IMR-90 (cell line): ENCODE data around the gene GCFC2. TPM values are rescaled to one million over a fixed set of nuclear protein-coding genes. Genes with fewer than 3 reads are reported as not detected.

Experiments used
- ATAC-seq: fragments of 200-7000 bp; cut with Tn5 transposase; 2 replicates; pipeline ENCODE4 v1.9.1; 2020; ENCODE audit warnings: low read depth, mild to moderate bottlenecking, moderate library complexity
- BruUV-seq: library from RNA; stranded (reverse); fragments of 400-500 nt; replicated peaks from 2 replicates; lab custom pipeline; 2021; lab: Mats Ljungman, UMichigan
- CTCF ChIA-PET: fragments of 300-600 bp; formaldehyde crosslinking; extraction: SDS; loops from one replicate; lab custom pipeline; 2021; ENCODE audit warnings: antibody characterized with exemption; lab: Yijun Ruan, JAX
- POLR2A ChIA-PET: fragments of 300-600 bp; sonication (Branson Sonifier 250); formaldehyde crosslinking; loops from one replicate; lab custom pipeline; 2022; ENCODE audit warnings: antibody characterized with exemption; ENCODE audit not compliant: unreplicated experiment; lab: Charles Lee
- DNase-seq: peaks from one replicate; pipeline ENCODE4 v3.0.0; 2013
- H2AFZ ChIP-seq: replicated peaks from 2 replicates; pipeline ENCODE3; 2013; ENCODE audit warnings: low read length, mild to moderate bottlenecking; ENCODE audit not compliant: poor library complexity
- H2AK5ac ChIP-seq: 2 replicates; pipeline ENCODE4 v1.6.1; 2013; ENCODE audit warnings: low read depth, low read length, inconsistent platforms
- H2AK9ac ChIP-seq: replicated peaks from 2 replicates; pipeline ENCODE3; 2013; ENCODE audit warnings: mild to moderate bottlenecking, low read depth, low read length, moderate library complexity; ENCODE audit not compliant: poor library complexity
- H2BK120ac ChIP-seq: 2 replicates; pipeline ENCODE4 v1.6.1; 2013; ENCODE audit warnings: low read depth, low read length, inconsistent platforms
- H2BK15ac ChIP-seq: 3 replicates; pipeline ENCODE4 v1.6.1; 2013; ENCODE audit warnings: low read depth, low read length, inconsistent platforms
- H2BK20ac ChIP-seq: 2 replicates; pipeline ENCODE4 v1.6.1; 2013; ENCODE audit warnings: low read depth, mild to moderate bottlenecking, inconsistent platforms, low read length, moderate library complexity
- H2BK5ac ChIP-seq: 2 replicates; pipeline ENCODE4 v1.6.1; 2013; ENCODE audit warnings: mild to moderate bottlenecking, low read depth, low read length, inconsistent platforms; ENCODE audit not compliant: poor library complexity, severe bottlenecking
- H3K14ac ChIP-seq: replicated peaks from 2 replicates; pipeline ENCODE4 v1.6.1; 2013; ENCODE audit warnings: low read depth, low read length, inconsistent platforms
- H3K18ac ChIP-seq: 2 replicates; pipeline ENCODE4 v1.6.1; 2013; ENCODE audit warnings: low read depth, low read length, control low read depth
- H3K23ac ChIP-seq: 2 replicates; pipeline ENCODE4 v1.6.1; 2013; ENCODE audit warnings: low read depth, low read length, inconsistent platforms
- H3K27ac ChIP-seq: 2 replicates; pipeline ENCODE4 v1.5.1; 2013; ENCODE audit warnings: mild to moderate bottlenecking, control low read depth, low read length; ENCODE audit not compliant: insufficient read depth
- H3K27me3 ChIP-seq: 2 replicates; pipeline ENCODE4 v1.6.1; 2013; ENCODE audit warnings: low read length; ENCODE audit not compliant: control insufficient read depth, insufficient read depth
- H3K36me3 ChIP-seq: 2 replicates; pipeline ENCODE4 v1.6.1; 2013; ENCODE audit warnings: low read length, mixed read lengths; ENCODE audit not compliant: control insufficient read depth, insufficient read depth
- H3K4ac ChIP-seq: 2 replicates; pipeline ENCODE4 v1.6.1; 2013; ENCODE audit warnings: low read depth, low read length, inconsistent platforms
- H3K4me1 ChIP-seq: 2 replicates; pipeline ENCODE4 v1.6.1; 2013; ENCODE audit warnings: low read length, mixed read lengths; ENCODE audit not compliant: control insufficient read depth, insufficient read depth
- H3K4me2 ChIP-seq: 2 replicates; pipeline ENCODE4 v1.6.1; 2013; ENCODE audit warnings: low read depth, mild to moderate bottlenecking, control low read depth, low read length, moderate library complexity
- H3K4me3 ChIP-seq: 2 replicates; pipeline ENCODE4 v1.5.1; 2013; ENCODE audit warnings: low read depth, mild to moderate bottlenecking, control low read depth, low read length, moderate library complexity; ENCODE audit not compliant: insufficient read depth
- H3K56ac ChIP-seq: 2 replicates; pipeline ENCODE4 v1.6.1; 2013; ENCODE audit warnings: low read length, inconsistent platforms; ENCODE audit not compliant: insufficient read depth; ENCODE audit errors: extremely low read depth
- H3K79me1 ChIP-seq, 2 experiments: 2 replicates each; pipeline ENCODE4 v1.6.1; 2013; ENCODE audit warnings: low read length in 2 of 2, inconsistent platforms in 1 of 2, low read depth in 1 of 2
- H3K9ac ChIP-seq: 2 replicates; pipeline ENCODE4 v1.6.1; 2013; ENCODE audit warnings: low read depth, low read length, control low read depth
- H3K9me1 ChIP-seq: 2 replicates; pipeline ENCODE4 v1.6.1; 2013; ENCODE audit warnings: low read length, inconsistent platforms; ENCODE audit not compliant: insufficient read depth
- H3K9me3 ChIP-seq: 2 replicates; pipeline ENCODE4 v1.6.1; 2013; ENCODE audit warnings: low read length; ENCODE audit not compliant: control insufficient read depth, insufficient read depth
- H4K20me1 ChIP-seq: 2 replicates; pipeline ENCODE4 v1.6.1; 2013; ENCODE audit warnings: low read length, inconsistent platforms; ENCODE audit not compliant: insufficient read depth
- H4K5ac ChIP-seq: 2 replicates; pipeline ENCODE4 v1.6.1; 2013; ENCODE audit warnings: mild to moderate bottlenecking, low read depth, low read length, control low read depth
- H4K8ac ChIP-seq, 2 experiments: 2 replicates each; pipeline ENCODE4 v1.6.1; 2013; ENCODE audit warnings: low read depth in 2 of 2, low read length in 2 of 2, control low read depth in 1 of 2, inconsistent platforms in 1 of 2
- H4K91ac ChIP-seq: 2 replicates; pipeline ENCODE4 v1.6.1; 2013; ENCODE audit warnings: low read depth, low read length, inconsistent platforms; ENCODE audit not compliant: insufficient read depth
- BHLHE40 ChIP-seq: fragments of 150-350 bp; IDR thresholded peaks from 2 replicates; pipeline ENCODE4 v1.6.1; 2016; ENCODE audit warnings: mild to moderate bottlenecking, low read depth, low read length
- CEBPB ChIP-seq: IDR thresholded peaks from 2 replicates; pipeline ENCODE4 v1.6.1; 2012; ENCODE audit warnings: low read depth, low read length, improper control_type of control experiment
- CHD1 ChIP-seq: IDR thresholded peaks from 2 replicates; pipeline ENCODE4 v1.6.1; 2012; ENCODE audit warnings: low read depth, low read length, improper control_type of control experiment
- CTCF ChIP-seq: conservative IDR thresholded peaks from 2 replicates; pipeline ENCODE4 v1.5.1; 2012; ENCODE audit warnings: mild to moderate bottlenecking, low read depth, low read length, improper control_type of control experiment
- ELK1 ChIP-seq: fragments of 150-350 bp; IDR thresholded peaks from 2 replicates; pipeline ENCODE4 v1.6.1; 2016; ENCODE audit warnings: low read depth, mild to moderate bottlenecking, low read length, moderate library complexity, borderline replicate concordance
- FOS ChIP-seq: fragments of 150-350 bp; IDR thresholded peaks from 2 replicates; pipeline ENCODE4 v1.6.1; 2016; ENCODE audit warnings: low read depth, low read length
- MAFK ChIP-seq: IDR thresholded peaks from 2 replicates; pipeline ENCODE4 v1.6.1; 2012; ENCODE audit warnings: low read depth, low read length, improper control_type of control experiment
- MAZ ChIP-seq: IDR thresholded peaks from 2 replicates; pipeline ENCODE4 v1.6.1; 2012; ENCODE audit warnings: low read depth, mild to moderate bottlenecking, low read length, improper control_type of control experiment, moderate library complexity, borderline replicate concordance
- MXI1 ChIP-seq: IDR thresholded peaks from 2 replicates; pipeline ENCODE4 v1.6.1; 2012; ENCODE audit warnings: low read depth, mild to moderate bottlenecking, low read length, moderate library complexity, borderline replicate concordance
- NFE2L2 ChIP-seq: fragments of 150-350 bp; IDR thresholded peaks from 2 replicates; pipeline ENCODE4 v1.6.1; 2016; ENCODE audit warnings: low read depth, mild to moderate bottlenecking, low read length
- POLR2A ChIP-seq: IDR thresholded peaks from 2 replicates; pipeline ENCODE4 v1.6.1; 2012; ENCODE audit warnings: mild to moderate bottlenecking, low read depth, low read length
- RAD21 ChIP-seq: IDR thresholded peaks from 2 replicates; pipeline ENCODE4 v1.6.1; 2012; ENCODE audit warnings: low read length, improper control_type of control experiment
- RCOR1 ChIP-seq: IDR thresholded peaks from 2 replicates; pipeline ENCODE4 v1.6.1; 2012; ENCODE audit warnings: mild to moderate bottlenecking, low read length, improper control_type of control experiment; ENCODE audit not compliant: insufficient replicate concordance
- RFX5 ChIP-seq: IDR thresholded peaks from 2 replicates; pipeline ENCODE4 v1.8.0; 2012; ENCODE audit warnings: low read depth, mild to moderate bottlenecking, low read length, moderate library complexity
- SMC3 ChIP-seq: fragments of 150-350 bp; IDR thresholded peaks from 2 replicates; pipeline ENCODE4 v1.6.1; 2016; ENCODE audit warnings: low read depth, mild to moderate bottlenecking, antibody characterized with exemption, low read length, moderate library complexity
- USF2 ChIP-seq: fragments of 150-350 bp; IDR thresholded peaks from 2 replicates; pipeline ENCODE4 v1.6.1; 2017; ENCODE audit warnings: mild to moderate bottlenecking, antibody characterized with exemption, low read length, low read depth
- WGBS, 2 experiments: methylation state at CpG; one replicate each; pipeline versions ENCODE4 v1.1.5 to v1.1.7; 2013; ENCODE audit warnings: missing lambda C conversion rate in 2 of 2; ENCODE audit not compliant: insufficient read length in 1 of 2; ENCODE audit errors: extremely low coverage in 2 of 2; 5-methylcytosine and 5-hydroxymethylcytosine counted together
- dilution Hi-C: fragments of 300-500 bp; cut with HindIII; formaldehyde crosslinking; loops from one replicate; pipeline ENCODE4 v1.14.3; 2018; ENCODE audit warnings: low sequenced_read_pairs; ENCODE audit not compliant: unreplicated experiment
- in situ Hi-C: fragments of 300-500 bp; cut with MboI; formaldehyde crosslinking; loops from 3 replicates; pipeline ENCODE4 v1.14.3; 2019; ENCODE audit warnings: low sequenced_read_pairs, inconsistent platforms, mixed read lengths
- intact Hi-C: fragments of 100-400 bp; cut with micrococcal nuclease; formaldehyde crosslinking; loops from 2 replicates; pipeline ENCODE4 v1.10.0; 2022
- polyA plus RNA-seq, 3 experiments: library from polyadenylated mRNA; depleted of rRNA; stranded (reverse); fragments of >200 nt; gene quantifications; 2 replicates each; pipeline ENCODE4 v1.2.3, GENCODE V29; 2012; ENCODE audit warnings: low replicate concordance in 1 of 3
- total RNA-seq: library from RNA; depleted of rRNA; stranded (reverse); fragments of >200 nt; gene quantifications from 2 replicates; pipeline ENCODE4 v1.2.3, GENCODE V29; 2012

Gene GCFC2
- total and polyA plus RNA-seq, 2 of the 4 experiments (the other 2 are of a cell fraction), result 6.4 to 10.0 TPM

- in situ Hi-C loops, result loop anchor here (25.0 kb wide), 3 partner anchors 409 to 934 kb away; no protein-coding TSS in a partner anchor
- Histone ChIP-seq H2AK5ac (no peak overlapping the region), H2AK9ac (no peak overlapping the region), H3K36me3 (no peaks in the 10 kb centered on the region), H3K56ac (no peak overlapping the region), H3K27me3 (peaks cover 13% of the 10 kb centered on the region), H3K14ac (no peak overlapping the region), H3K4me3 (no peak overlapping the region), H3K4me2 (no peak overlapping the region), H2BK20ac (no peak overlapping the region), H3K9ac (no peak overlapping the region), H4K91ac (no peak overlapping the region), H3K4me1 (no peaks in the 10 kb centered on the region), H3K18ac (no peak overlapping the region), H4K20me1 (no peaks in the 10 kb centered on the region), H2BK15ac (no peak overlapping the region), H2AFZ (no peak overlapping the region), H3K9me1 (no peaks in the 10 kb centered on the region), H2BK5ac (no peak overlapping the region), H4K8ac (no peak overlapping the region), H4K5ac (no peak overlapping the region), H3K9me3 (no peaks in the 10 kb centered on the region), H3K23ac (no peak overlapping the region), H3K27ac (no peak overlapping the region), H3K4ac (no peak overlapping the region), H2BK120ac (no peak overlapping the region), H3K79me1 (no peaks in the 10 kb centered on the region)
- ATAC-seq, result no peak
- dilution Hi-C loops, result no loop called here
- no CpG with 5 or more reads among the region's 4 CpGs for WGBS, 2 experiments
- DNase-seq, result no peak
- CTCF ChIA-PET, result interaction anchor here (3.3 kb wide), 1 partner anchor 12 kb away, joined by 13 read pairs; no protein-coding TSS in a partner anchor
- intact Hi-C loops, result no loop called here
- TF ChIP-seq MAZ (no peak), ELK1 (no peak), RAD21 (no peak), RCOR1 (no peak), SMC3 (no peak), MXI1 (no peak), USF2 (no peak), NFE2L2 (no peak), RFX5 (no peak), MAFK (no peak), CTCF (no peak), CEBPB (no peak), FOS (no peak), CHD1 (no peak), BHLHE40 (no peak), POLR2A (no peak)
- POLR2A ChIA-PET, result no interaction called here
- BruUV-seq, result no TSS peak
Measured at GRCh38 chr2:75621228-75621627, 89.5 kb downstream of the GCFC2 start.
